HL-60/S4 (cell line): Measurements from ENCODE around the gene ENKUR.

Experiments used
- in situ Hi-C: fragments of 300-500 bp; cut with MboI; formaldehyde crosslinking; loops from 2 replicates; pipeline ENCODE4 v1.14.3; 2022; ENCODE audit warnings: low sequenced_read_pairs

Gene ENKUR

GRCh38 chr10:24951201-24952142 lies 64.5 kb downstream of the ENKUR start:
- in situ Hi-C loops, result no loop called here

- in situ Hi-C loops, result no loop called here
Measured at GRCh38 chr10:24950439-24950838, 65.5 kb downstream of the ENKUR start.

- in situ Hi-C loops, result no loop called here
Measured at GRCh38 chr10:24949616-24950015, 66.3 kb downstream of the ENKUR start.

- in situ Hi-C loops, result no loop called here
Measured at GRCh38 chr10:24947304-24948097, 68.5 kb downstream of the ENKUR start.

GRCh38 chr10:24944512-24945255 lies 71.3 kb downstream of the ENKUR start:
- in situ Hi-C loops, result no loop called here

GRCh38 chr10:24938525-24938924 lies 77.4 kb downstream of the ENKUR start:
- in situ Hi-C loops, result no loop called here

- in situ Hi-C loops, result no loop called here
Measured at GRCh38 chr10:24938076-24938475, 77.9 kb downstream of the ENKUR start.

- in situ Hi-C loops, result no loop called here
Measured at GRCh38 chr10:24935504-24936292, 80.3 kb downstream of the ENKUR start.
